Measurements from ENCODE around the gene MSMB. TPM values are rescaled to one million over a fixed set of nuclear protein-coding genes. Genes with fewer than 3 reads are reported as not detected.
"Not testable (repeated sequence)": the region's sequence is repeated elsewhere in the genome, so short reads cannot be mapped to it uniquely, and the experiment has no call there.

Gene MSMB
- total RNA-seq, 1 experiment from 2014 or later = not detected

GRCh38 chr10:46002189-46002687 lies 43.8 kb downstream of the MSMB start:
- DNase-seq (ENCODE audit: low spot score); H3K4me3 Mint-ChIP-seq; H3K27me3 Mint-ChIP-seq (ENCODE audit: low read depth); ATAC-seq; CTCF ChIA-PET; H3K27ac Mint-ChIP-seq: not testable (repeated sequence)
- peaks cover 81% of the 10 kb centered on the region for H3K36me3 Mint-ChIP-seq
- POLR2A ChIA-PET = interaction anchor here (0.6 kb wide), 1 partner anchor 12 kb away, joined by 4 read pairs; no protein-coding TSS in a partner anchor
- TF ChIP-seq GABPB1 (CRISPR knock-in tag; IDR thresholded peaks at IDR 0.05) = peak; percentile 16; the same call in 1 of the 2 replicates
- H3K4me1 Mint-ChIP-seq = peaks cover 24% of the 10 kb centered on the region
- peaks cover 12% of the 10 kb centered on the region for H3K9me3 Mint-ChIP-seq

GRCh38 chr10:46001187-46001756 lies 44.8 kb downstream of the MSMB start:
- peaks cover 12% of the 10 kb centered on the region for H3K9me3 Mint-ChIP-seq
- H3K36me3 Mint-ChIP-seq = peaks cover 77% of the 10 kb centered on the region
- DNase-seq (ENCODE audit: low spot score) = no peak
- POLR2A ChIA-PET = interaction anchor here (0.6 kb wide), 1 partner anchor 11 kb away, joined by 4 read pairs; no protein-coding TSS in a partner anchor
- peak overlapping the region; percentile 57; the same call in 1 of the 2 replicates for H3K27ac Mint-ChIP-seq
- CTCF ChIA-PET = no interaction called here
- no peak for ATAC-seq
- H3K4me3 Mint-ChIP-seq = no peak overlapping the region
- H3K27me3 Mint-ChIP-seq (ENCODE audit: low read depth) = no peaks in the 10 kb centered on the region
- peaks cover 26% of the 10 kb centered on the region for H3K4me1 Mint-ChIP-seq
- TF ChIP-seq JUN (CRISPR knock-in tag; IDR thresholded peaks at IDR 0.05) = no peak
- TF ChIP-seq SP1 (CRISPR knock-in tag; conservative IDR thresholded peaks at IDR 0.05) = no peak
- TF ChIP-seq TEAD1 (CRISPR knock-in tag; IDR thresholded peaks at IDR 0.05) = no peak
- no peak for TF ChIP-seq ZNF281 (CRISPR knock-in tag; IDR thresholded peaks at IDR 0.05)
- TF ChIP-seq ZMAT4 (CRISPR knock-in tag; IDR thresholded peaks at IDR 0.05) = no peak
- TF ChIP-seq IRF1 (CRISPR knock-in tag; IDR thresholded peaks at IDR 0.05) = no peak
- no peak for TF ChIP-seq STAT6 (CRISPR knock-in tag; conservative IDR thresholded peaks at IDR 0.05; ENCODE audit: low read depth)
- TF ChIP-seq ZNF416 (CRISPR knock-in tag; IDR thresholded peaks at IDR 0.05) = no peak
- no peak for TF ChIP-seq EMX1 (CRISPR knock-in tag; IDR thresholded peaks at IDR 0.05)
- TF ChIP-seq ZNF138 (CRISPR knock-in tag; conservative IDR thresholded peaks at IDR 0.05) = no peak
- TF ChIP-seq ZNF532 (CRISPR knock-in tag; IDR thresholded peaks at IDR 0.05; ENCODE audit: borderline replicate concordance) = no peak
